GM19452 (cell line): ENCODE results near the gene FAM20A.

ENCODE experiments used
- ATAC-seq: cut with Tn5 transposase; IDR thresholded peaks from one replicate; pipeline ENCODE4 v1.9.1; 2021; ENCODE audit not compliant: unreplicated experiment

FAM20A gene

GRCh38 chr17:68610554-68610953 lies 9.4 kb upstream of the FAM20A start:
- no peak for ATAC-seq

GRCh38 chr17:68608515-68609130 lies 7.5 kb upstream of the FAM20A start:
- ATAC-seq, result no peak

- ATAC-seq, result no peak
These were observed 5.5 kb upstream of the FAM20A start for GRCh38 chr17:68606451-68607307.

- no peak for ATAC-seq
These were observed 4.7 kb upstream of the FAM20A start for GRCh38 chr17:68605914-68606313.

- ATAC-seq, result no peak
These were observed 2.5 kb upstream of the FAM20A start for GRCh38 chr17:68603656-68604055.

GRCh38 chr17:68603027-68603426 lies 1.9 kb upstream of the FAM20A start:
- no peak for ATAC-seq

- no peak for ATAC-seq
These were observed 1.1 kb upstream of the FAM20A start for GRCh38 chr17:68602289-68602688.

GRCh38 chr17:68601565-68602288 lies 560 bp upstream of the FAM20A start:
- no peak for ATAC-seq

- ATAC-seq, result no peak
These were observed 868 bp downstream of the FAM20A start for GRCh38 chr17:68600067-68600930.

- no peak for ATAC-seq
These were observed 1.6 kb downstream of the FAM20A start for GRCh38 chr17:68599552-68600066.

- ATAC-seq, result no peak
These were observed 2.1 kb downstream of the FAM20A start for GRCh38 chr17:68599091-68599490.

- ATAC-seq, result no peak
These were observed 2.6 kb downstream of the FAM20A start for GRCh38 chr17:68598545-68598961.

GRCh38 chr17:68598074-68598473 lies 3.1 kb downstream of the FAM20A start:
- no peak for ATAC-seq

GRCh38 chr17:68596411-68596945 lies 4.7 kb downstream of the FAM20A start:
- ATAC-seq, result no peak

- ATAC-seq, result no peak
These were observed 5.2 kb downstream of the FAM20A start for GRCh38 chr17:68595986-68596385.

- ATAC-seq, result no peak
These were observed 5.7 kb downstream of the FAM20A start for GRCh38 chr17:68595496-68595895.

- ATAC-seq, result no peak
These were observed 6.6 kb downstream of the FAM20A start for GRCh38 chr17:68594552-68594951.

GRCh38 chr17:68592682-68593641 lies 8.2 kb downstream of the FAM20A start:
- no peak for ATAC-seq

GRCh38 chr17:68592009-68592408 lies 9.2 kb downstream of the FAM20A start:
- no peak for ATAC-seq
